Activated CD4-positive, alpha-beta T cell treated with anti-CD3 and anti-CD28 coated beads, Interleukin-2, amount 10 ng/mL, durations not matched to agents 7 days and 5 days (primary cell): ENCODE measurements around the gene KRT84. TPM values are rescaled to one million over a fixed set of nuclear protein-coding genes. Genes with fewer than 3 reads are reported as not detected.

Source experiments
- CTCF ChIA-PET: fragments of 350-600 bp; sonication (Branson Sonifier 250); formaldehyde crosslinking; loops from one replicate; lab custom pipeline; 2021; ENCODE audit warnings: antibody characterized with exemption; lab: Charles Lee
- POLR2A ChIA-PET: fragments of 350-600 bp; sonication (Branson Sonifier 250); formaldehyde crosslinking; loops from one replicate; lab custom pipeline; 2021; ENCODE audit warnings: antibody characterized with exemption; lab: Charles Lee
- DNase-seq: peaks from one replicate; pipeline ENCODE4 v3.0.0-alpha.2; 2020
- H3K27ac Mint-ChIP-seq: one replicate; pipeline ENCODE4 v1.8.0; 2021; ENCODE audit warnings: mild to moderate bottlenecking, moderate library complexity, mixed read lengths
- H3K27me3 Mint-ChIP-seq: one replicate; pipeline ENCODE4 v1.8.0; 2021; ENCODE audit warnings: mixed read lengths
- H3K36me3 Mint-ChIP-seq: one replicate; pipeline ENCODE4 v1.8.0; 2021; ENCODE audit warnings: low read depth, mixed read lengths
- H3K4me1 Mint-ChIP-seq: one replicate; pipeline ENCODE4 v1.8.0; 2021; ENCODE audit warnings: mixed read lengths
- H3K4me3 Mint-ChIP-seq: one replicate; pipeline ENCODE4 v1.8.0; 2021; ENCODE audit warnings: mild to moderate bottlenecking, moderate library complexity, mixed read lengths
- H3K9me3 Mint-ChIP-seq: one replicate; pipeline ENCODE4 v1.8.0; 2021; ENCODE audit warnings: mixed read lengths
- total RNA-seq, 2 experiments: library from RNA; stranded (reverse); gene quantifications; one replicate each; pipeline ENCODE4 v1.2.3, GENCODE V29; 2021

KRT84 gene
- total RNA-seq, 2 experiments from 2014 or later = not detected

GRCh38 chr12:52337054-52337453 lies 48.4 kb downstream of the KRT84 start:
- Mint-ChIP-seq H3K4me3 (no peak overlapping the region), H3K27me3 (peaks cover 18% of the 10 kb centered on the region), H3K27ac (no peak overlapping the region), H3K9me3 (no peaks in the 10 kb centered on the region), H3K36me3 (no peaks in the 10 kb centered on the region), H3K4me1 (peaks cover 3% of the 10 kb centered on the region)
- POLR2A ChIA-PET = no interaction called here
- CTCF ChIA-PET = interaction anchor here (1.0 kb wide), 1 partner anchor 26 kb away, joined by 3 read pairs; no protein-coding TSS in a partner anchor
- no peak for DNase-seq

GRCh38 chr12:52336641-52337040 lies 48.8 kb downstream of the KRT84 start:
- no peaks in the 10 kb centered on the region for H3K9me3 Mint-ChIP-seq
- DNase-seq = no peak
- H3K4me1 Mint-ChIP-seq = peaks cover 3% of the 10 kb centered on the region
- POLR2A ChIA-PET = no interaction called here
- H3K27ac Mint-ChIP-seq = no peak overlapping the region
- peaks cover 18% of the 10 kb centered on the region for H3K27me3 Mint-ChIP-seq
- no peaks in the 10 kb centered on the region for H3K36me3 Mint-ChIP-seq
- CTCF ChIA-PET = interaction anchor here (0.7 to 1.1 kb wide), 3 partner anchors 8 to 26 kb away, joined by 3 to 4 read pairs (median 3); no protein-coding TSS in a partner anchor
- H3K4me3 Mint-ChIP-seq = no peak overlapping the region

DNA sequence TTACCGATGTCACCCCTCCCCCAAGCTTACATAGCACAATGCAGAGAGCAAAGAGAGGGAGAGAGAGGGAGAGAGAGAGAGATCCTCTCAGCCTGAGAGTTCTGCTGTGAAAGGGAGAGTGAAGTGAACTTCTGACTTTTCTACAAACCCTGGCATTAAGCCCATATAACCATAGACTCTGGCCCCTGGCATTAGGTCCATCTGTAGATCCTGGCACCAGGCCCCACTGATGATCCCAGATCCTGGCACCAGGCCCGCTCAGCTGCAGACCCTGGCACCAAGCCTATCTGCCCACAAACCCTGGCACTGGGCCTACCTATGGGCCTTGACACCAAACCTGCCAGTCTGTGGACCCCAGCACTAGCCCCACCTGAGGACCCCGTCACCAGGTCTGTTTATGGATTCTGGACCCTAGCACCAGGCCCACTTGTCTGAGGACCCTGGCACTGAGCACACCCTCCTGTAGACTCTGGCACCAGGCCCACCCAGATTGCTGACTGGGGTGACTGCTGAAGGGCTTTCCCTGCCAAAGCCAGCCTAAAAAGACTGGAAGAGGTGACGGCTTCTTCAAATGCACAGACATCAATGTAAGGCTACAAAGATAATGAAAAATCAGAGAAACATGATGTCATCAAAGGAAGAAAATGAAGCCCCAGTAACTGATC lies 49.7 kb downstream of the KRT84 start:
- DNase-seq = no peak
- Mint-ChIP-seq H3K27me3 (peaks cover 18% of the 10 kb centered on the region), H3K4me3 (no peak overlapping the region), H3K4me1 (peaks cover 3% of the 10 kb centered on the region), H3K9me3 (no peaks in the 10 kb centered on the region), H3K36me3 (no peaks in the 10 kb centered on the region), H3K27ac (no peak overlapping the region)
- ChIA-PET CTCF (interaction anchor here (1.1 kb wide), 1 partner anchor 8 kb away, joined by 4 read pairs; no protein-coding TSS in a partner anchor), POLR2A (no interaction called here)

- Mint-ChIP-seq H3K27me3 (peaks cover 18% of the 10 kb centered on the region), H3K27ac (no peak overlapping the region), H3K9me3 (no peaks in the 10 kb centered on the region), H3K4me3 (no peak overlapping the region), H3K4me1 (peaks cover 3% of the 10 kb centered on the region), H3K36me3 (no peaks in the 10 kb centered on the region)
- ChIA-PET POLR2A (no interaction called here), CTCF (no interaction called here)
- DNase-seq = no peak
Observed at GRCh38 chr12:52334185-52334584, 51.3 kb downstream of the KRT84 start.

DNA sequence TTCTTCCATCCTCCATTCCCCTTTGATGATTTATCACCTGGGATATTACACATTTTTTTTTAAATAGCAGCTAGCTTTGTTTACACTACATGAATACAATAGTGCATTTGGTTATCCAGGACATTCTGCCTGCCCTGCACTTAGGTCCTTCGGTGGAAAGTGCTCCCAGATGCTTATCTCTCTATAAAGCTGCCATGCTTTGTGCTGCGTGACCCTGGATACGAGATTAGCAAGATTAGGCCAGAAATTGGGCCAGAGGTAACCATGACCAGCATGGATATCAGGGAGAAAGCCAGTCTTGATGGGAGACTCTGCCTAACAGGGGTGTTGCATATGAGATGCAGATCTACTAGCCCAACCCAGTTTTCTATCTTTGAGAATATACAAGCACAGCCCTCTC lies 52.1 kb downstream of the KRT84 start:
- no peak overlapping the region for H3K4me3 Mint-ChIP-seq
- H3K27ac Mint-ChIP-seq = no peak overlapping the region
- ChIA-PET POLR2A (no interaction called here), CTCF (no interaction called here)
- no peaks in the 10 kb centered on the region for H3K9me3 Mint-ChIP-seq
- no peaks in the 10 kb centered on the region for H3K36me3 Mint-ChIP-seq
- no peak for DNase-seq
- H3K27me3 Mint-ChIP-seq = peaks cover 12% of the 10 kb centered on the region
- peaks cover 4% of the 10 kb centered on the region for H3K4me1 Mint-ChIP-seq

DNA sequence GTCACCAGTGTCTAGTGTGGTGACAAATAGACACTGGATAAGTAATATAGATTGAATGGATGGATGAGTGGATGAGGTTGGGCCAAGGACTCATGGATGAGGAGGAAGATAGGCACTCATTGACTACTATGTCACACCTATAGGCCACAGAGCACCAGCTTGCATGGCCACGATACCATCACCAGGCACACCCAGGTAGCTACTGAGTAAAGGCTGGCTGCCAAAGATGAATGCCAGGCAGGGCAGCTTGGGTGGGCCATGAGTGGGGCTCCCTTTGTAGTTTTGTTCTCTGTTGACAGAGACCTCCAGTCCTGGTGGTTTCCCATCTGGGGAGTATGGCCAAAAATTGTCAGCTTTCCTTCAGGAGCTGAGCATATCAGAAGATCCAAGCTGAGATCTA lies 53.1 kb downstream of the KRT84 start:
- Mint-ChIP-seq H3K4me3 (no peak overlapping the region), H3K27me3 (peaks cover 7% of the 10 kb centered on the region), H3K36me3 (no peaks in the 10 kb centered on the region), H3K9me3 (no peaks in the 10 kb centered on the region), H3K27ac (no peak overlapping the region), H3K4me1 (peaks cover 10% of the 10 kb centered on the region)
- POLR2A ChIA-PET = no interaction called here
- no peak for DNase-seq
- CTCF ChIA-PET = no interaction called here

GRCh38 chr12:52331833-52332232 lies 53.6 kb downstream of the KRT84 start:
- POLR2A ChIA-PET = no interaction called here
- no peak for DNase-seq
- CTCF ChIA-PET = no interaction called here
- peaks cover 7% of the 10 kb centered on the region for H3K27me3 Mint-ChIP-seq
- no peak overlapping the region for H3K4me3 Mint-ChIP-seq
- H3K36me3 Mint-ChIP-seq = no peaks in the 10 kb centered on the region
- H3K4me1 Mint-ChIP-seq = peaks cover 16% of the 10 kb centered on the region
- no peaks in the 10 kb centered on the region for H3K9me3 Mint-ChIP-seq
- H3K27ac Mint-ChIP-seq = no peak overlapping the region

- H3K36me3 Mint-ChIP-seq = no peaks in the 10 kb centered on the region
- CTCF ChIA-PET = no interaction called here
- H3K27me3 Mint-ChIP-seq = peaks cover 3% of the 10 kb centered on the region
- no peak for DNase-seq
- POLR2A ChIA-PET = no interaction called here
- H3K4me1 Mint-ChIP-seq = peaks cover 15% of the 10 kb centered on the region
- no peak overlapping the region for H3K4me3 Mint-ChIP-seq
- no peaks in the 10 kb centered on the region for H3K9me3 Mint-ChIP-seq
- no peak overlapping the region for H3K27ac Mint-ChIP-seq
Observed at GRCh38 chr12:52331039-52331438, 54.4 kb downstream of the KRT84 start.

DNA sequence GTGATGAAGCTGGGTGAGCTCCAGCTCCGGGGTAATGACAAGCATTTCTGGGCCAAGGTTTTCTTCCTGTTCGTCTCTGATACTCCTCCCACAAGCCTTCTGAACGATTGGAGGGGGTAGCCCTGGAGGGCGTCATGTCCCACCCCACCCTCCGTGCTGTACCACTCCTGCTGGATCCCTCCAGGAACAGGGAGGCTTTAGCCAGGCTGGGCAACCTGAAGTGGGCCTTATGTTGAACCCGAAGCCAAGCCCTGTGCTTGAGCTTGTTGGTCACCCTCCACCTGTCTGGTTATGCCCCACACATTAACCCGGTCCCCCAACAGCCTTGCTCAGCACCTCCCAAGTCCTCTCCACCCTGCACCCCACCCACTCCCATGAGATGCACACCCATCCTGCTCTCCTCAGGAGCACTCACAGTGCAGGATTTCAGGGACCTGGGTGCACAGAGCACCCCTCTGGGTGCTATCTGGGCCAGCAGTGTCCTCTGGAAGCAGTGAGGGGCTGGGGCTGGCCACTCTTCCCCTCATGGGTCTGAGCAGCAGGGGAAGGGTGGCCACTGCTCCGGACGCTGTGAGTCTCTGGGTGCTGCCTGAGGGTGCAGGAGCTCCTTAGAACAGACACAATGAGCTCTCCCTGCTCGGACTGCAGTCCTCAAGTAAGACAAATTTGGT lies 57.5 kb downstream of the KRT84 start:
- Mint-ChIP-seq H3K27me3 (peaks cover 5% of the 10 kb centered on the region), H3K4me1 (peaks cover 15% of the 10 kb centered on the region), H3K27ac (no peak overlapping the region), H3K4me3 (no peak overlapping the region), H3K36me3 (no peaks in the 10 kb centered on the region), H3K9me3 (no peaks in the 10 kb centered on the region)
- CTCF ChIA-PET = interaction anchor here (0.5 to 3.1 kb wide), 19 partner anchors 8 to 554 kb away, joined by 3 to 17 read pairs (median 3); no protein-coding TSS in a partner anchor
- DNase-seq = no peak
- POLR2A ChIA-PET = no interaction called here

Other genes starting within 250 kb of the KRT84 start
- gene KRT80, start 193.6 kb downstream of the KRT84 start, total RNA-seq = not detected
- 1 to 10 TPM; 2.2 to 2.5 TPM for gene KRT7, start 152.4 kb downstream of the KRT84 start, total RNA-seq
- not detected for gene KRT86, start 111.0 kb downstream of the KRT84 start, total RNA-seq
- not detected for gene KRT81, start 94.1 kb downstream of the KRT84 start, total RNA-seq
- gene KRT83, start 64.3 kb downstream of the KRT84 start, total RNA-seq = not detected
- not detected for gene KRT85, start 18.2 kb downstream of the KRT84 start, total RNA-seq
- not detected for gene KRT82, start 20.7 kb upstream of the KRT84 start, total RNA-seq
- gene KRT75, start 48.7 kb upstream of the KRT84 start, total RNA-seq = not detected
- not detected for gene KRT6B, start 66.5 kb upstream of the KRT84 start, total RNA-seq
- gene KRT6C, start 88.2 kb upstream of the KRT84 start, total RNA-seq = not detected
- not detected for gene KRT6A, start 107.6 kb upstream of the KRT84 start, total RNA-seq
- not detected for gene KRT5, start 134.7 kb upstream of the KRT84 start, total RNA-seq
- gene KRT71, start 167.5 kb upstream of the KRT84 start, total RNA-seq = not detected
- under 1 TPM; 0.15 TPM for gene KRT74, start 188.2 kb upstream of the KRT84 start, total RNA-seq
- gene KRT72, start 215.8 kb upstream of the KRT84 start, total RNA-seq = 10 to 100 TPM; 12.3 to 13.0 TPM
- gene KRT73, start 232.9 kb upstream of the KRT84 start, total RNA-seq = 1 to 10 TPM; 8.2 to 8.6 TPM